ENCODE data around the gene LIMS2.

LIMS2 gene

GRCh38 chr2:127599211-127599610 lies 76.1 kb downstream of the LIMS2 start:
- Histone ChIP-seq H3K27ac (ENCODE audit: low read length) (no peak overlapping the region), H3K9me3 (ENCODE audit: insufficient read depth, low read length) (0 out of 2 replicates have a peak, but pooled peaks cover 4% of the 10 kb centered on the region), H3K36me3 (replicated peaks; ENCODE audit: low read depth, low read length) (no peaks in the 10 kb centered on the region), H4K20me1 (ENCODE audit: insufficient read depth, low read length) (no peaks in the 10 kb centered on the region), H3K4me3 (ENCODE audit: low read length) (no peak overlapping the region), H3K79me2 (ENCODE audit: low read length) (no peaks in the 10 kb centered on the region), H3K9ac (ENCODE audit: low read length) (no peak overlapping the region), H2AFZ (ENCODE audit: low read depth, low read length) (no peak overlapping the region), H3K4me1 (ENCODE audit: low read length) (no peaks in the 10 kb centered on the region), H3K27me3 (ENCODE audit: low read depth, low read length) (no peaks in the 10 kb centered on the region), H3K4me2 (ENCODE audit: low read length) (no peak overlapping the region)
- TF ChIP-seq EZH2phosphoT487 (IDR thresholded peaks at IDR 0.05; ENCODE audit: low read depth) (no peak), CTCF (IDR thresholded peaks at IDR 0.05; ENCODE audit: low read depth, low read length) (no peak)

DNA sequence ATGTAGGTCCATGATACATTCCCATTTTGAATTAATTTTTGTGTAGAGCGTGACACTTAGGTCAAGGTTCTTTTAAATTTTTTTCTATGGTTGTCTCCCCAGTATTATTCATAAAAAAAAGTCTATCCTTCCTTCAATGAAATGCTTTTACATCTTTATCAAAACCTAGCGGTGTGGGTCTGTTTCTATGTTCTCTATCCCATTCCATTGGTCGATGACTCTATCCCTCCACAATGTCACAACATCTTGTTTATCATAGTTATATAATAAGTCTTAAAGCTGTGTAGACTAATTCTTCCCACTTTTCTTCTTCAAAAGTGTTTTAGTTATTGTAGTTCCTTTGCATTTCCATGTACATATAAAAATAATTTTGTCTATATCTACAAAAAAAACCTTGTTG lies 76.6 kb downstream of the LIMS2 start:
- Histone ChIP-seq H3K4me2 (ENCODE audit: low read length) (no peak overlapping the region), H3K27ac (ENCODE audit: low read length) (no peak overlapping the region), H3K27me3 (ENCODE audit: low read depth, low read length) (no peaks in the 10 kb centered on the region), H2AFZ (ENCODE audit: low read depth, low read length) (no peak overlapping the region), H3K9me3 (ENCODE audit: insufficient read depth, low read length) (0 out of 2 replicates have a peak, but pooled peaks cover 4% of the 10 kb centered on the region), H3K9ac (ENCODE audit: low read length) (no peak overlapping the region), H4K20me1 (ENCODE audit: insufficient read depth, low read length) (no peaks in the 10 kb centered on the region), H3K4me1 (ENCODE audit: low read length) (no peaks in the 10 kb centered on the region), H3K36me3 (replicated peaks; ENCODE audit: low read depth, low read length) (no peaks in the 10 kb centered on the region), H3K4me3 (ENCODE audit: low read length) (no peak overlapping the region), H3K79me2 (ENCODE audit: low read length) (no peaks in the 10 kb centered on the region)
- TF ChIP-seq CTCF (IDR thresholded peaks at IDR 0.05; ENCODE audit: low read depth, low read length) (no peak), EZH2phosphoT487 (IDR thresholded peaks at IDR 0.05; ENCODE audit: low read depth) (no peak)

DNA sequence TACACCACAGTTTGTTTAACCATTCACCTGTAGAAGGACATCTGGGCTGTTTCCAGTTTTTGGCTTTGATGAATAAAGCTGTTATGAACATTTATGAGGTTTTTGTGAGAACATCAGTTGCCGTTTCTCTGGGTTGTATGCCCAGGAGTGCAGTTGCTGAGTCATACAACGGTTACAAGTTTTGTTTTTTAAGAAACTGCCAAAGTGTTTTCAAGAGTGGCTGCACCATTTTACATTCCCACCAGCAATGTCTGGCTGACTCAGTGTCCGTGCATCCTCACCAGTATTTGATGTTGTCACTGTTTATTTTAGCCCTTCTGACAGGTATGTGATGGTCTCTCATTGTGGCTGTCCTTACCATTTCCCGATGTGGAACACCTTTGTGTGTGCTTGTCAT lies 77.3 kb downstream of the LIMS2 start:
- no peak overlapping the region for H2AFZ ChIP-seq (ENCODE audit: low read depth, low read length)
- H3K9me3 ChIP-seq (ENCODE audit: insufficient read depth, low read length) = 0 out of 2 replicates have a peak, but pooled peaks cover under 1% of the 10 kb centered on the region
- H3K4me3 ChIP-seq (ENCODE audit: low read length) = no peak overlapping the region
- H3K9ac ChIP-seq (ENCODE audit: low read length) = no peak overlapping the region
- no peaks in the 10 kb centered on the region for H3K27me3 ChIP-seq (ENCODE audit: low read depth, low read length)
- no peaks in the 10 kb centered on the region for H3K36me3 ChIP-seq (replicated peaks; ENCODE audit: low read depth, low read length)
- no peaks in the 10 kb centered on the region for H4K20me1 ChIP-seq (ENCODE audit: insufficient read depth, low read length)
- H3K4me1 ChIP-seq (ENCODE audit: low read length) = no peaks in the 10 kb centered on the region
- no peaks in the 10 kb centered on the region for H3K79me2 ChIP-seq (ENCODE audit: low read length)
- H3K27ac ChIP-seq (ENCODE audit: low read length) = no peak overlapping the region
- no peak overlapping the region for H3K4me2 ChIP-seq (ENCODE audit: low read length)
- no peak for TF ChIP-seq EZH2phosphoT487 (IDR thresholded peaks at IDR 0.05; ENCODE audit: low read depth)
- no peak for TF ChIP-seq CTCF (IDR thresholded peaks at IDR 0.05; ENCODE audit: low read depth, low read length)

DNA sequence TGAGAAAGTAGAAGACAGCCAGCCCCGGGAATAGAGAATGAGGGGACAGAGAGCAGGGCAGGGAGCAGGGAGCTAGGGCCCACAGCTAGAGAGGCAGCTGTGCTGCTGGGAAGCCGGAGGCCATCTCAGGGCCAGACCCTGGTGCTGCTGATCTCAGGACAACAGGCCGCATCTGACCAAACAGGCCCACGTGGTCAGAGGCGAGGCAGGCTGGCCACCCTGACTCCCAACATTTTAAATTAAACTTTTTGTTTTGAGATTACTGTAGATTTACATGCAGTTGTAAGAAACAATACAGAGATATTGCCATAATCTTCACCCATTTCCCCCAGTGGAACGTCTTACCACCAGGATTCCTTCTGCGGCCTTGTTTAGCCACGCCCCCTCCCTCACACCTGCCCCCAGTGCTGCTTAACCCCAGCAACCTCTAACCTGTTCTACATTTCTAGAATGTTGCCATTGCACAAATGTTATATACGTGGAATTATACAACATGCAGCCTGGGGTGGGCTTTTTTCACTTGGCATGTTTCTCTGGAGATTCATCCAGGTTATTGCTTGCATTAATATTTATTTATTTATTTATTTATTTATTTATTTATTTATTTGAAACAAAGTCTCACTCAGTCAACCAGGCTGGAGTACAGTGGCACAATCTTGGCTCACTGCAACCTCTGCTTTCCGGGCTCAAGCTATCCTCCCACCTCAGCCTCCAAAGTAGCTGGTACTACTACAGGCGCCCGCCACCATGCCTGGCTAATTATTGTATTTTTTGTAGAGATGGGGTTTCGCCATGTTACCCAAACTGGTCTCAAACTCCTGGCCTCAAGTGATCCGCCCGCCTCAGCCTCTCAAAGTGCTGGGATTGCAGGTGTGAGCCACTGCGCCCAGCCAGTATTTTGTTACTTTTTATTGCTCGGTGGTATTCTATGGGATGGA lies 78.0 kb downstream of the LIMS2 start:
- no peaks in the 10 kb centered on the region for H3K36me3 ChIP-seq (replicated peaks; ENCODE audit: low read depth, low read length)
- no peaks in the 10 kb centered on the region for H4K20me1 ChIP-seq (ENCODE audit: insufficient read depth, low read length)
- no peak overlapping the region for H3K27ac ChIP-seq (ENCODE audit: low read length)
- H2AFZ ChIP-seq (ENCODE audit: low read depth, low read length) = no peak overlapping the region
- TF ChIP-seq EZH2phosphoT487 (IDR thresholded peaks at IDR 0.05; ENCODE audit: low read depth) (no peak), CTCF (IDR thresholded peaks at IDR 0.05; ENCODE audit: low read depth, low read length) (no peak)
- no peak overlapping the region for H3K4me3 ChIP-seq (ENCODE audit: low read length)
- no peaks in the 10 kb centered on the region for H3K79me2 ChIP-seq (ENCODE audit: low read length)
- H3K9ac ChIP-seq (ENCODE audit: low read length) = no peak overlapping the region
- H3K4me2 ChIP-seq (ENCODE audit: low read length) = no peak overlapping the region
- H3K27me3 ChIP-seq (ENCODE audit: low read depth, low read length) = no peaks in the 10 kb centered on the region
- no peaks in the 10 kb centered on the region for H3K4me1 ChIP-seq (ENCODE audit: low read length)
- no peaks in the 10 kb centered on the region for H3K9me3 ChIP-seq (ENCODE audit: insufficient read depth, low read length)

Measured in OCI-LY3 (cell line).